ENCODE results near the gene SCAF4.
"Not testable (repeated sequence)": the region's sequence is repeated elsewhere in the genome, so short reads cannot be mapped to it uniquely, and the experiment has no call there.

SCAF4 gene

DNA sequence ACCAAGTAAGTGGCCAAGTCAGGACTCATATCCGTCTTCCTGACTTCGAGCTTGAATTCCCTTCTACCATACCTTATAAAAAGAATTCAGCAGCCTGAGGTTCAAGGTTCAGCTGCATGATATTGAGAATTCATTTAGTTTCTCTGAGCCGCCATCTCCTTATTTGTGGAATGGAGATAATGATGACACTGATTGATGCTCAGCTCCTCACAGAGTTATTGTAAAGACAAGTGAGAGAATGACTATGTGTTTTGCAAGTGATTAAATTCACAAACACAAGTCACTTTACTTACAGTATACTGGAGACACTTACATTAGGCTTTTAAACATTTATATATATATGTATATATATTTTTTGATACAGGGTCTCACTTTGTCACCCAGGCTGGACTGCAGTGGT, 39.8 kb upstream of the SCAF4 start:
- no peak for DNase-seq (ENCODE audit: low spot score)
- H3K27ac ChIP-seq = no peak overlapping the region
- TF ChIP-seq, protein P1, sequence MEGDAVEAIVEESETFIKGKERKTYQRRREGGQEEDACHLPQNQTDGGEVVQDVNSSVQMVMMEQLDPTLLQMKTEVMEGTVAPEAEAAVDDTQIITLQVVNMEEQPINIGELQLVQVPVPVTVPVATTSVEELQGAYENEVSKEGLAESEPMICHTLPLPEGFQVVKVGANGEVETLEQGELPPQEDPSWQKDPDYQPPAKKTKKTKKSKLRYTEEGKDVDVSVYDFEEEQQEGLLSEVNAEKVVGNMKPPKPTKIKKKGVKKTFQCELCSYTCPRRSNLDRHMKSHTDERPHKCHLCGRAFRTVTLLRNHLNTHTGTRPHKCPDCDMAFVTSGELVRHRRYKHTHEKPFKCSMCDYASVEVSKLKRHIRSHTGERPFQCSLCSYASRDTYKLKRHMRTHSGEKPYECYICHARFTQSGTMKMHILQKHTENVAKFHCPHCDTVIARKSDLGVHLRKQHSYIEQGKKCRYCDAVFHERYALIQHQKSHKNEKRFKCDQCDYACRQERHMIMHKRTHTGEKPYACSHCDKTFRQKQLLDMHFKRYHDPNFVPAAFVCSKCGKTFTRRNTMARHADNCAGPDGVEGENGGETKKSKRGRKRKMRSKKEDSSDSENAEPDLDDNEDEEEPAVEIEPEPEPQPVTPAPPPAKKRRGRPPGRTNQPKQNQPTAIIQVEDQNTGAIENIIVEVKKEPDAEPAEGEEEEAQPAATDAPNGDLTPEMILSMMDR (conservative IDR thresholded peaks at IDR 0.05; ENCODE audit: low read depth) = no peak
- CTCF ChIA-PET = no interaction called here
- POLR2A ChIA-PET (ENCODE audit: low non-redundant PET) = no interaction called here

DNA sequence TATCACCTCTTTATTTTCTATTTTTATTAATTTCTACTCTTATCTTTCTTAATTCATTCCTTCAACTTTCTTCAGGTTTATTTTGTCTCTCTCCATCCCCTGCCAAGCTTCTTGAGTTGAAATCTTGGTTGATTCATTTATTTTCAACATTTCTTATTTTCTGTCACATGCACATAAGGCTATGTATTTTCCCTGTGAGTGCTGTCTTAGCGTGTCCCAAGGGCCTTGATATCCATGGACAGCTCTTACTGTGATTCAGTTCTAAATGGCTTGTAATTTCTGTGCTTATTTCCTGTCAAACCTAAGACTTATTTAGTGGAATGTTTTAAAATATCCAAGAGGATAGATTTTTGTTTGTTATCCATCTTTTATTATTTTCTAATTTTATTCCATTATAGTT, 36.8 kb upstream of the SCAF4 start:
- CTCF ChIA-PET = interaction anchor here (0.7 to 0.8 kb wide), 2 partner anchors 12 to 24 kb away, joined by 3 to 4 read pairs; no protein-coding TSS in a partner anchor
- no peak overlapping the region for H3K27ac ChIP-seq
- TF ChIP-seq, protein P1 (conservative IDR thresholded peaks at IDR 0.05; ENCODE audit: low read depth) = no peak
- POLR2A ChIA-PET (ENCODE audit: low non-redundant PET) = no interaction called here
- no peak for DNase-seq (ENCODE audit: low spot score)

DNA sequence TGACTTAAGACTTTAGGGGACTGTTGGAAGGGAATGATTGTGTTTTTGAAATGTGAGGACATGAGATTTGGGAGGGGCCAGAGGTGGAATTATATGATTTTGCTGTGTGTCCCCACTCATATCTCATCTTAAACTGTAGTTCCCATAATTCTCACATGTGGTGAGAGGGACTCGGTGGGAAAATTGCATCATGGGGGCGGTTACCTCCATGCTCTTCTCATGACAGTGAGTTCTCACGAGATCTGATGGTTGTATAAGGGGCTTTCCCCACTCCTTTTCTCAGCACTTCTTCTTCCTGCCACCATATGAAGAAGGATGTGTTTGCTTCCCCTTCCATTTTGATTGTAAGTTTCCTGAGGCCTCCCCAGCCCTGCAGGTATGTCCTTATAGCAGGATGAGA, 35.0 kb upstream of the SCAF4 start:
- ChIA-PET CTCF (no interaction called here), POLR2A (ENCODE audit: low non-redundant PET) (no interaction called here)
- no peak overlapping the region for H3K27ac ChIP-seq
- no peak for DNase-seq (ENCODE audit: low spot score)
- TF ChIP-seq, protein P1 (conservative IDR thresholded peaks at IDR 0.05; ENCODE audit: low read depth) = no peak

DNA sequence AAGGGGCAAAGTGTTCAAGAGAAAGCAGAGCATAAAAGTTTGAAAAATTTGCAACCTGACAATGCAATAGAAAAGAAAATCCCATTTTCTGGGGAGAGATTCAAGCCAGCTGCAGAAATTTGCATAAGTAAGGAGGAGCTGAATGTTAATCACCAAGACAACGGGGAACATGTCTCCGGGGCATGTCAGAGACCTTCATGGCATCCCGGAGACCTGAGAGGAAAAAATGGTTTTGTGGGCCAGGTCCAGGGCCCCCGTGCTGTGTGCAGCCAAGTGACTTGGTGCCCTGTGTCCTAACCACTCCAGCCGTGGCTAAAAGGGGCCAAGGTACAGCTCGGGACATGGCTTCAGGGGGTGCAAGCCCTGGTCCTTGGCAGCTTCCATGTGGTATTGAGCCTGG, 33.9 kb upstream of the SCAF4 start:
- CTCF ChIA-PET; POLR2A ChIA-PET (ENCODE audit: low non-redundant PET); DNase-seq (ENCODE audit: low spot score); H3K27ac ChIP-seq: not testable (repeated sequence)

DNA sequence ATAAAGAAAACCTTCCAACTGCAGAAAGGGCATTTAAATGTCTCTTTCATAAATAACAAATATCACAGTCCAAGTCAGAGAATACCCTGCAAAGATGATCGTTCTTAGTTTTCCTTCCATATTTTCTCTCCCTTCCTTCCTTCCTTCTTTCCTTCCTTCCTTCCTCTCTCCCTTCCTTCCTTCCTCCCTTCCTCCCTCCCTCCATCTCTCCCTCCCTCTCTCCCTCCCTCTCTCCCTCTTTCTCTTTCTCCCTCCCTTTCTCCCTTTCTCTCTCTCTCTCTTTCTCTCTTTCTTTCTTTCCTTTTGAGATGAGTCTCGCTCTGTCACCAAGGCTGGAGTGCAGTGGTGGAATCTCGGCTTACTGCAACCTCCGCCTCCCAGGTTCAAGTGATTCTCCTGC, 29.0 kb upstream of the SCAF4 start:
- no peak overlapping the region for H3K27ac ChIP-seq
- DNase-seq (ENCODE audit: low spot score) = no peak
- TF ChIP-seq, protein P1 (conservative IDR thresholded peaks at IDR 0.05; ENCODE audit: low read depth) = no peak
- ChIA-PET CTCF (no interaction called here), POLR2A (ENCODE audit: low non-redundant PET) (no interaction called here)

DNA sequence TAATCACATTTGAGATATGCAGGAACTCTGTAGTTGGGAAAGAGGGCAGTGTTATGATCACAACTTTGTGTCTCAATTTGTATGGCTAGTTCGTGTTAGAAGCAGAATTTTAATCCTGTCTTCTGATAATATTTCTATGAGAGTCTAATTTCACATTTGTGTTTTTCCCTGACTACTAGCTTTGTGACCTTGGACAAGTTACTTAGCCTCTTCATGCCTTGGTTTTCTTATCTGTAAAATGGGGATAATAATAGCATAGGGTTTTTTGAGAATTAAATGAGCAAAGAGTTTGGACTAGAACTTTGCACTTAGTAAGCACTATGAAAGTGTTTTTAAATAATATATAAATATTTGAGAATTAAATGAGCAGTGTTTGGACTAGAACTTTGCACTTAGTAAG, 24.9 kb upstream of the SCAF4 start:
- TF ChIP-seq, protein P1 (conservative IDR thresholded peaks at IDR 0.05; ENCODE audit: low read depth) = no peak
- no peak for DNase-seq (ENCODE audit: low spot score)
- H3K27ac ChIP-seq = no peak overlapping the region
- ChIA-PET POLR2A (ENCODE audit: low non-redundant PET) (no interaction called here), CTCF (no interaction called here)

DNA sequence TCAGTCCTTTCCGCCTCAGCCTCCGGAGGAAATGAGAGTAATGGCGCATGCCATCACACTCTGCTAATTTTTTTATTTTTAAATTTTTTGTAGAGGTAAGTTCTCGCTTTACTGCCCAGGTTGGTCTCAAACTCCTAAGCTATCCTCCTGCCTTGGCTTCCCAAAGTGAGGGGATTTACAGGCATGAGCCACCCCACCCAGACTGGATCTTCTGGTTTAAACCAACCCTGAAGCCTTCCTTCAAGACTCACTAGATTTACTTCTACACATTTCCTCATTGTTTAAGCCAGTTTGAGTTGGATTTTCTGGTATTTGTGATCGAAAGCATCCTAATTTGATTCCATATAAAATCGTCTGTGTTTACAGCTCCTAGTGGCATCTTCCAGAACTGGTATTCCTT, 23.1 kb upstream of the SCAF4 start:
- ChIA-PET POLR2A (ENCODE audit: low non-redundant PET) (no interaction called here), CTCF (interaction anchor here (0.7 kb wide), 1 partner anchor 84 kb away, joined by 4 read pairs; no protein-coding TSS in a partner anchor)
- no peak overlapping the region for H3K27ac ChIP-seq
- TF ChIP-seq, protein P1 (conservative IDR thresholded peaks at IDR 0.05; ENCODE audit: low read depth) = no peak
- DNase-seq (ENCODE audit: low spot score) = no peak
